ENCODE results near the gene IMPG2. TPM values are rescaled to one million over a fixed set of nuclear protein-coding genes. Genes with fewer than 3 reads are reported as not detected.

Gene IMPG2
- total RNA-seq, 6 experiments from 2014 or later = 0.05 to 0.08 (median 0.06) TPM

DNA sequence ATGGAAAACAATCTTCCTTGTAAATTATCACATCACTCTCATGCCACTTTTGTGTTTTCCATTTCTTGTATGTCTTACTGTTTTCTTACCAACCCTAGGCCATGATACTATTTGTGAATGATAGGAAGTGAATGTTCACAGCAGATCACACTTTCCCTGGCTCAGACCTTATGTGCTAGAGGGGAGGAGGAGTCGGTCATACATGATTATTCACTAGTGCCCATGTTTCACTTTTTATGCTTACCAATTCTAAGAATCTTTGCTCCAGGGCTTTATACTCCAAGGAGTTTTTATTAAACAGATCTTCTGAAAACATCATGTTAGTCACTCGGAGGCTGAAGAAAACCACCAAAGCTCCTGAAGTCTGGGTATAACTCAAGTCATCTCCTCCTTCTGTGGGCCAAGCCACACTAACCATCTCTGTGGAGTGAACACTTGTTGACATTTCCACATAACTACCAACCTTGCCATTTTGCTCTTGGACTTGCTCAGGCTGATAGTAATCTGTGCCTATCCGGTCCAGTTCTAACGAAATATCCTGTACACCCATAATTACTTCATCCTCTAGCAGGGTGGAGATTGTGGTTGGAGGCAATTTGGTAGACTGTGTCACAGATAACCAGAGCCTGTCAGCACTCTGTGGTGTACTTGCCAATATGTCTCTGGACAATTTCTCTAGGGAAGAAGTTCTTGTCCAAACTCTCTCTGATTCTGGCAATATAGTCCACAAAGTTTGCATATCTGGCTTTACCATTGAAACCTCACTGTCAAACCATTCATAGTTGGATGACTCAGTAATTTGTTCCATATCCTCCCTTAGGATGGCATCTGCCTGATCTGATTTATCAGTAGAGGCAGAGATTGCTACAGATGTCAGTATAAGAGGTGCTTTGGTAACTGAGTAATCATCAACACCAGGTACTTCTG is 76.8 kb downstream of the IMPG2 start:
- no peak overlapping the region for H3K4me3 Mint-ChIP-seq
- peaks cover 14% of the 10 kb centered on the region for H3K4me1 Mint-ChIP-seq (ENCODE audit: low read depth)
- H3K27ac Mint-ChIP-seq = 0 out of 2 replicates have a peak overlapping the region, but pooled peaks have one; percentile 15
- TF ChIP-seq, protein P1, sequence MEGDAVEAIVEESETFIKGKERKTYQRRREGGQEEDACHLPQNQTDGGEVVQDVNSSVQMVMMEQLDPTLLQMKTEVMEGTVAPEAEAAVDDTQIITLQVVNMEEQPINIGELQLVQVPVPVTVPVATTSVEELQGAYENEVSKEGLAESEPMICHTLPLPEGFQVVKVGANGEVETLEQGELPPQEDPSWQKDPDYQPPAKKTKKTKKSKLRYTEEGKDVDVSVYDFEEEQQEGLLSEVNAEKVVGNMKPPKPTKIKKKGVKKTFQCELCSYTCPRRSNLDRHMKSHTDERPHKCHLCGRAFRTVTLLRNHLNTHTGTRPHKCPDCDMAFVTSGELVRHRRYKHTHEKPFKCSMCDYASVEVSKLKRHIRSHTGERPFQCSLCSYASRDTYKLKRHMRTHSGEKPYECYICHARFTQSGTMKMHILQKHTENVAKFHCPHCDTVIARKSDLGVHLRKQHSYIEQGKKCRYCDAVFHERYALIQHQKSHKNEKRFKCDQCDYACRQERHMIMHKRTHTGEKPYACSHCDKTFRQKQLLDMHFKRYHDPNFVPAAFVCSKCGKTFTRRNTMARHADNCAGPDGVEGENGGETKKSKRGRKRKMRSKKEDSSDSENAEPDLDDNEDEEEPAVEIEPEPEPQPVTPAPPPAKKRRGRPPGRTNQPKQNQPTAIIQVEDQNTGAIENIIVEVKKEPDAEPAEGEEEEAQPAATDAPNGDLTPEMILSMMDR (IDR thresholded peaks at IDR 0.05) = no peak
- no peaks in the 10 kb centered on the region for H3K9me3 Mint-ChIP-seq
- peaks cover 2% of the 10 kb centered on the region; the same call in 1 of the 2 replicates for H3K27me3 Mint-ChIP-seq (ENCODE audit: insufficient read depth)
- peak; percentile 1 for DNase-seq
- no peaks in the 10 kb centered on the region for H3K36me3 Mint-ChIP-seq (ENCODE audit: low read depth)

DNA sequence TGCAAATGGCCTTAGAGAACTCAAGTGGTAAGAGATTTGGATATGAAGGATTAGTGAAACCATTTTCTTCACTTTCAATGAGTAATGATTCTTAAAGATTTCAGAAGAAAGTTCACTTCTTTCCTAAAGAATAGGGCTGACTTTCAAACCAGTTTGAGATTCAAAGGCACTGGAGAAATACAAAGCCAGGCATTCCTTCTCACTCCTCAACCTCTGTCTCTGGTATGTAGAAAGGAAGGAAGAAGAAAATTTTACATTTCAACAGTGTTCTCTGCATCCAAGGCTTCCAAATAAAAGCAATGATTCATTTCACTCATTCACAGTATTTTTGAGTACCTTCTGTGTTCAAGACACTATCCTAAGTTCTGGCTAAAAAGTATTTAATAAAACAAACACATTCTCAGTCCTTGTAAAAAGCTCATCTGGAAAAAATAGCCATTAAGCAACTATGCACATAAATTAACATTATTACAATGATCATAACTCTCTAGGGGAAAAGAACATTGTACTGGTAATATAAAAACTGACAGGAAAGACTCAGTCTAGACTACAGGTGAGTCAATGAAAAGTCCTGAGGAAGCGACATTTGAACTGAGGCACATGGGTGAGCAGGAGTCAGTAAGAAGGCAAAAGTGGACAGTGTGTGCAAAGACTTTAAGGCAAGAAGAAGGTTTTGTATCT is 79.5 kb downstream of the IMPG2 start:
- no peaks in the 10 kb centered on the region for H3K9me3 Mint-ChIP-seq
- H3K4me3 Mint-ChIP-seq = no peak overlapping the region
- peaks cover 14% of the 10 kb centered on the region for H3K4me1 Mint-ChIP-seq (ENCODE audit: low read depth)

DNA sequence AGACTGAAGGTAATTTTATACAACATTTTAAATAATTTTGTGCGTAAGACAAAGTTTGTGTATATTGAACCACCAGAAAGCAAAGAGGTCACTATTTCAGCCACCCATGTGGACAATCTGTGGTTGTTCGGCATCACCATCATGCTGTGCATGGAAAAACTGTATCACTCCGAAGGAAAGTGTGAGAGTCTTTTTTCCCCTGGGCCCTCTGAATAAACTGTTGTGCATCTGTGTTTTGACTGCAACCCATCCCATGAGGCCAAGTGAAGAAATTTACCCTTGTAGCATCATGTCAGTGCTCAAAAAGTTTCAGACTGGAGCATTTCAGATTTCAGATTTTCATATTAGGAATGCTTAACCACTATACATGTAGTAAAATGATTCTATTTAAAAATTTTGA is 85.3 kb downstream of the IMPG2 start:
- H3K36me3 Mint-ChIP-seq (ENCODE audit: low read depth) = no peaks in the 10 kb centered on the region
- H3K27me3 Mint-ChIP-seq (ENCODE audit: insufficient read depth) = peaks cover 2% of the 10 kb centered on the region; the same call in 1 of the 2 replicates
- H3K27ac Mint-ChIP-seq = no peak overlapping the region
- TF ChIP-seq, protein P1 (IDR thresholded peaks at IDR 0.05) = no peak
- no peak overlapping the region for H3K4me3 Mint-ChIP-seq
- no peak for DNase-seq
- H3K4me1 Mint-ChIP-seq (ENCODE audit: low read depth) = no peaks in the 10 kb centered on the region
- no peaks in the 10 kb centered on the region for H3K9me3 Mint-ChIP-seq

More for the DNA sequence above, 79.5 kb downstream of the IMPG2 start:
- Mint-ChIP-seq H3K36me3 (ENCODE audit: low read depth) (no peaks in the 10 kb centered on the region), H3K27ac (no peak overlapping the region), H3K27me3 (ENCODE audit: insufficient read depth) (peaks cover 2% of the 10 kb centered on the region; the same call in 1 of the 2 replicates)
- DNase-seq = no peak
- TF ChIP-seq, protein P1 (IDR thresholded peaks at IDR 0.05) = no peak

DNA sequence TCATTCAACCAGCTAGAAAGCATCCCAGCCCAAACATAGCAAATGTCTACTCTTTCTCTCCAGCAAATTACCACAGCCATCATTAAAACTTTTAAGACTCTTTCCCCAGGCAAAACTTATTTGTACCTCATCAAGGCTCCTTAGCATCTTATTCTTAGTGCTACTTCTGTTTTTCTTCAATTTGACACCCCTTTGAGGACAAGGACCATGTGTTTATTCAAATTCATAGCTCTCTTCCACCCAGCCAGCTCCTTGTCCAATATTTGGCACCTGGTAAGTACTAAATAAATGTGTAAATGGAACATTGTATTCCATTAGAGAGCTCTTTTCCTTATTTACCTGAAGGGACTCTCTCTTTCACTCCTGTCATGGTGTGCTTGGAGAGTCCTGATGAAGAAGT is 89.8 kb downstream of the IMPG2 start:
- no peak overlapping the region for H3K4me3 Mint-ChIP-seq
- no peaks in the 10 kb centered on the region for H3K4me1 Mint-ChIP-seq (ENCODE audit: low read depth)
- no peak for DNase-seq
- H3K27me3 Mint-ChIP-seq (ENCODE audit: insufficient read depth) = peaks cover 1% of the 10 kb centered on the region; the same call in 1 of the 2 replicates
- no peak overlapping the region for H3K27ac Mint-ChIP-seq
- TF ChIP-seq, protein P1 (IDR thresholded peaks at IDR 0.05) = no peak
- no peaks in the 10 kb centered on the region for H3K9me3 Mint-ChIP-seq
- no peaks in the 10 kb centered on the region for H3K36me3 Mint-ChIP-seq (ENCODE audit: low read depth)

DNA sequence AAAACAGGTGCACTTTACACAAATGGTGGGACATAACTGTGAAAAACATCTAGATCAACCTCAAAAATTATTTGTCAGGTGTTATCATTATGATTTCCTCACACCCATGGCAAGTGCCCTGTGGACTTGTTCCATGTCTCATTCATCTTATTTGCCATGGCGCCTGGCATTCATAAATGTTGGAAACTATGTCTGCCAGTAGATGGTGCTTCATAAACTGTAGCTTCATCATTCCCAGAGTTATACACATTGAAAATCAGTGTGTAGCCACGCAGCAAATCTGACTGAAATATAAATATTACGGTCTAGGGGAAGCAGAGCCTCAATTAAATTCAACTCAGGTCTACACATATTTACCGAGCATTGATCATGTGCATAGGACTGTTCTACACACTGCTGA is 90.7 kb downstream of the IMPG2 start:
- Mint-ChIP-seq H3K9me3 (no peaks in the 10 kb centered on the region), H3K27ac (no peak overlapping the region), H3K4me3 (no peak overlapping the region), H3K36me3 (ENCODE audit: low read depth) (no peaks in the 10 kb centered on the region), H3K4me1 (ENCODE audit: low read depth) (no peaks in the 10 kb centered on the region), H3K27me3 (ENCODE audit: insufficient read depth) (peaks cover 1% of the 10 kb centered on the region; the same call in 1 of the 2 replicates)
- TF ChIP-seq, protein P1 (IDR thresholded peaks at IDR 0.05) = peak; percentile 54; the same call in 1 of the 2 replicates
- peak; percentile 3 for DNase-seq
